Astrocyte of the spinal cord (primary cell): ENCODE results near the gene LMNB1.
"Not testable (repeated sequence)": the region's sequence is repeated elsewhere in the genome, so short reads cannot be mapped to it uniquely, and the experiment has no call there.

Experiments used
- DNase-seq: peaks from one replicate; pipeline ENCODE4 v3.0.0; 2011; ENCODE audit warnings: low read depth, low spot score
- H3K4me3 ChIP-seq: 2 replicates; pipeline ENCODE4 v1.5.1; 2011; ENCODE audit warnings: low read depth, mild to moderate bottlenecking, low read length, moderate library complexity
- CTCF ChIP-seq: IDR thresholded peaks from 2 replicates; pipeline ENCODE4 v1.5.1; 2012; ENCODE audit warnings: low read depth, mild to moderate bottlenecking, low read length, inconsistent platforms
- in situ Hi-C: cut with HindIII; loops from 2 replicates; pipeline ENCODE4 v1.10.0; 2017; ENCODE audit warnings: low sequenced_read_pairs

The LMNB1 gene

GRCh38 chr5:126778675-126779403 lies 1.9 kb downstream of the LMNB1 start:
- TF ChIP-seq CTCF: no peak
- DNase-seq: no peak
- in situ Hi-C loops: no loop called here
- peak overlapping the region; percentile 91 for H3K4me3 ChIP-seq

- TF ChIP-seq CTCF: peak; percentile 71
- in situ Hi-C loops: no loop called here
- peak; percentile 81 for DNase-seq
- H3K4me3 ChIP-seq: no peak overlapping the region
Measured at GRCh38 chr5:126780165-126780827, 3.4 kb downstream of the LMNB1 start.

GRCh38 chr5:126788409-126788808 lies 11.5 kb downstream of the LMNB1 start:
- in situ Hi-C loops, DNase-seq: not testable (repeated sequence)

GRCh38 chr5:126793097-126793496 lies 16.2 kb downstream of the LMNB1 start:
- no peak overlapping the region for H3K4me3 ChIP-seq
- no peak for TF ChIP-seq CTCF
- DNase-seq: no peak
- in situ Hi-C loops: no loop called here

More at GRCh38 chr5:126788409-126788808, 11.5 kb downstream of the LMNB1 start:
- H3K4me3 ChIP-seq: not testable (repeated sequence)

GRCh38 chr5:126793648-126794047 lies 16.7 kb downstream of the LMNB1 start:
- DNase-seq, in situ Hi-C loops, H3K4me3 ChIP-seq: not testable (repeated sequence)

GRCh38 chr5:126794157-126794828 lies 17.4 kb downstream of the LMNB1 start:
- no peak for DNase-seq
- no peak for TF ChIP-seq CTCF
- in situ Hi-C loops: no loop called here
- no peak overlapping the region for H3K4me3 ChIP-seq

- DNase-seq: no peak
- no peak overlapping the region for H3K4me3 ChIP-seq
- in situ Hi-C loops: no loop called here
- TF ChIP-seq CTCF: no peak
Measured at GRCh38 chr5:126799780-126800179, 22.8 kb downstream of the LMNB1 start.
